Neural cell (in vitro differentiated cells): Measurements from ENCODE around the gene DEPDC5. TPM values are rescaled to one million over a fixed set of nuclear protein-coding genes. Genes with fewer than 3 reads are reported as not detected.
A peak's percentile ranks its signal among the peaks of the same experiment; 100 is the strongest.

ENCODE experiments used
- H2AFZ ChIP-seq: fragments of 200-600, 300-800 bp; sonication (generic), shearing (Covaris generic); 2 replicates; pipeline ENCODE4 v1.6.0; 2014; ENCODE audit warnings: low read depth, mild to moderate bottlenecking, antibody characterized with exemption, low read length, moderate library complexity
- H3F3A ChIP-seq: fragments of 200-600 bp; shearing (Covaris generic); 2 replicates; pipeline ENCODE4 v1.6.1; 2016; ENCODE audit warnings: mild to moderate bottlenecking, moderate library complexity, mixed read lengths, antibody characterized with exemption, low read length; ENCODE audit not compliant: insufficient read depth, poor library complexity, severe bottlenecking
- H3K27ac ChIP-seq: fragments of 200-600, 300-800 bp; sonication (generic), shearing (Covaris generic); 2 replicates; pipeline ENCODE4 v1.5.1; 2014; ENCODE audit warnings: mild to moderate bottlenecking, low read length, moderate library complexity
- H3K27me3 ChIP-seq: fragments of 300-800, 200-600 bp; sonication (generic), shearing (Covaris generic); 2 replicates; pipeline ENCODE4 v1.6.0; 2014; ENCODE audit warnings: mild to moderate bottlenecking, low read depth, low read length, moderate library complexity; ENCODE audit not compliant: insufficient read depth
- H3K36me3 ChIP-seq: fragments of 300-800, 200-600 bp; sonication (generic), shearing (Covaris generic); 2 replicates; pipeline ENCODE4 v1.5.1; 2014; ENCODE audit warnings: mild to moderate bottlenecking, antibody characterized with exemption, low read length, moderate library complexity; ENCODE audit not compliant: insufficient read depth
- H3K4me2 ChIP-seq: fragments of 300-800, 200-600 bp; sonication (generic), shearing (Covaris generic); 2 replicates; pipeline ENCODE4 v1.6.0; 2014; ENCODE audit warnings: mild to moderate bottlenecking, low read length
- H3K4me3 ChIP-seq: fragments of 300-800, 200-600 bp; sonication (generic), shearing (Covaris generic); 2 replicates; pipeline ENCODE4 v1.5.1; 2014; ENCODE audit warnings: mild to moderate bottlenecking, low read length, moderate library complexity
- H3K79me2 ChIP-seq: fragments of 200-600 bp; shearing (Covaris generic); replicated peaks from 2 replicates; pipeline ENCODE4 v1.6.0; 2014; ENCODE audit warnings: mild to moderate bottlenecking, low read length, moderate library complexity; ENCODE audit not compliant: insufficient read depth
- H3K9ac ChIP-seq: fragments of 300-800, 200-600 bp; sonication (generic), shearing (Covaris generic); 2 replicates; pipeline ENCODE4 v1.6.1; 2016; ENCODE audit warnings: mild to moderate bottlenecking, low read length, mixed read lengths
- H3K9me2 ChIP-seq: fragments of 200-600 bp; shearing (Covaris generic); 2 replicates; pipeline ENCODE4 v1.6.1; 2016; ENCODE audit warnings: mild to moderate bottlenecking, low read length, mixed read lengths; ENCODE audit not compliant: insufficient read depth
- H3K9me3 ChIP-seq: fragments of 200-600, 300-800 bp; sonication (generic), shearing (Covaris generic); 2 replicates; pipeline ENCODE4 v1.6.1; 2016; ENCODE audit warnings: mild to moderate bottlenecking, mixed run types, low read length, moderate library complexity, mixed read lengths
- H4K20me1 ChIP-seq: fragments of 200-600 bp; shearing (Covaris generic); 2 replicates; pipeline ENCODE4 v1.6.1; 2016; ENCODE audit warnings: mild to moderate bottlenecking, mixed run types; ENCODE audit not compliant: insufficient read depth
- CTCF ChIP-seq: fragments of 450-650 bp; IDR thresholded peaks from 2 replicates; pipeline ENCODE4 v1.5.1; 2014; ENCODE audit warnings: antibody characterized with exemption, mild to moderate bottlenecking, moderate library complexity; ENCODE audit not compliant: poor library complexity, severe bottlenecking
- EP300 ChIP-seq: fragments of 450-650 bp; conservative IDR thresholded peaks from 2 replicates; pipeline ENCODE4 v1.6.1; 2014; ENCODE audit warnings: antibody characterized with exemption, mild to moderate bottlenecking, moderate library complexity; ENCODE audit not compliant: poor library complexity, severe bottlenecking
- EZH2 ChIP-seq: fragments of 200-600, 300-800 bp; shearing (Covaris generic), sonication (generic); IDR thresholded peaks from 2 replicates; pipeline ENCODE4 v1.6.1; 2014; ENCODE audit warnings: antibody characterized with exemption, low read length, borderline replicate concordance, mild to moderate bottlenecking; ENCODE audit not compliant: insufficient read depth, poor library complexity, severe bottlenecking
- MXI1 ChIP-seq: fragments of 450-650 bp; conservative IDR thresholded peaks from 2 replicates; pipeline ENCODE4 v1.6.1; 2014; ENCODE audit warnings: antibody characterized with exemption, mild to moderate bottlenecking; ENCODE audit not compliant: poor library complexity, severe bottlenecking
- POLR2AphosphoS5 ChIP-seq: IDR thresholded peaks from 2 replicates; pipeline ENCODE4 v1.6.1; 2012
- RAD21 ChIP-seq: fragments of 450-650 bp; conservative IDR thresholded peaks from 2 replicates; pipeline ENCODE4 v1.6.1; 2014; ENCODE audit warnings: antibody characterized with exemption, mild to moderate bottlenecking, moderate library complexity
- REST ChIP-seq: IDR thresholded peaks from 2 replicates; pipeline ENCODE4 v1.6.1; 2012; ENCODE audit warnings: borderline replicate concordance
- SMC3 ChIP-seq: fragments of 450-650 bp; conservative IDR thresholded peaks from 2 replicates; pipeline ENCODE4 v1.6.1; 2014; ENCODE audit warnings: antibody characterized with exemption, mild to moderate bottlenecking, moderate library complexity; ENCODE audit not compliant: poor library complexity
- TAF1 ChIP-seq: IDR thresholded peaks from 2 replicates; pipeline ENCODE4 v1.6.1; 2012; ENCODE audit warnings: low read depth
- polyA plus RNA-seq: library from polyadenylated mRNA; depleted of rRNA; stranded (reverse); fragments of >200 nt; gene quantifications from 2 replicates; pipeline ENCODE4 v1.2.3, GENCODE V29; 2014

Gene DEPDC5
- polyA plus RNA-seq, 1 donor from 2014 or later: 11.3 TPM

GRCh38 chr22:31952472-31952871, 198.7 kb downstream of the DEPDC5 start:
- Histone ChIP-seq H3K27ac (no peak overlapping the region), H3K4me2 (no peak overlapping the region)
- TF ChIP-seq SMC3: no peak
- TF ChIP-seq EP300: no peak
- TF ChIP-seq RAD21: no peak

GRCh38 chr22:31953261-31953660, 199.4 kb downstream of the DEPDC5 start:
- Histone ChIP-seq H3K36me3 (peaks cover 10% of the 10 kb centered on the region), H3K4me2 (no peak overlapping the region), H3F3A (no peaks in the 10 kb centered on the region), H3K27me3 (no peaks in the 10 kb centered on the region), H2AFZ (no peak overlapping the region), H3K9ac (no peak overlapping the region), H4K20me1 (peaks cover 32% of the 10 kb centered on the region), H3K9me3 (no peaks in the 10 kb centered on the region), H3K9me2 (no peaks in the 10 kb centered on the region), H3K79me2 (peaks cover 83% of the 10 kb centered on the region), H3K27ac (no peak overlapping the region), H3K4me3 (peak overlapping the region; percentile 31)
- no peak for TF ChIP-seq TAF1
- no peak for TF ChIP-seq POLR2AphosphoS5
- no peak for TF ChIP-seq SMC3
- TF ChIP-seq EP300: no peak
- TF ChIP-seq REST: no peak
- TF ChIP-seq CTCF: no peak
- no peak for TF ChIP-seq MXI1
- TF ChIP-seq EZH2: no peak
- TF ChIP-seq RAD21: no peak

More at GRCh38 chr22:31952472-31952871, 198.7 kb downstream of the DEPDC5 start:
- H3K79me2 ChIP-seq: peaks cover 85% of the 10 kb centered on the region
- no peaks in the 10 kb centered on the region for H3K9me2 ChIP-seq
- no peak overlapping the region for H2AFZ ChIP-seq
- H3K9ac ChIP-seq: no peak overlapping the region
- no peaks in the 10 kb centered on the region for H3K27me3 ChIP-seq
- no peaks in the 10 kb centered on the region for H3K9me3 ChIP-seq
- peaks cover 6% of the 10 kb centered on the region for H3K36me3 ChIP-seq
- H4K20me1 ChIP-seq: peaks cover 37% of the 10 kb centered on the region
- no peaks in the 10 kb centered on the region for H3F3A ChIP-seq
- peak overlapping the region; percentile 31 for H3K4me3 ChIP-seq
